ENCODE measurements around the gene USP15.
"Not testable (repeated sequence)": the region's sequence is repeated elsewhere in the genome, so short reads cannot be mapped to it uniquely, and the experiment has no call there.

- TF ChIP-seq, protein P1, sequence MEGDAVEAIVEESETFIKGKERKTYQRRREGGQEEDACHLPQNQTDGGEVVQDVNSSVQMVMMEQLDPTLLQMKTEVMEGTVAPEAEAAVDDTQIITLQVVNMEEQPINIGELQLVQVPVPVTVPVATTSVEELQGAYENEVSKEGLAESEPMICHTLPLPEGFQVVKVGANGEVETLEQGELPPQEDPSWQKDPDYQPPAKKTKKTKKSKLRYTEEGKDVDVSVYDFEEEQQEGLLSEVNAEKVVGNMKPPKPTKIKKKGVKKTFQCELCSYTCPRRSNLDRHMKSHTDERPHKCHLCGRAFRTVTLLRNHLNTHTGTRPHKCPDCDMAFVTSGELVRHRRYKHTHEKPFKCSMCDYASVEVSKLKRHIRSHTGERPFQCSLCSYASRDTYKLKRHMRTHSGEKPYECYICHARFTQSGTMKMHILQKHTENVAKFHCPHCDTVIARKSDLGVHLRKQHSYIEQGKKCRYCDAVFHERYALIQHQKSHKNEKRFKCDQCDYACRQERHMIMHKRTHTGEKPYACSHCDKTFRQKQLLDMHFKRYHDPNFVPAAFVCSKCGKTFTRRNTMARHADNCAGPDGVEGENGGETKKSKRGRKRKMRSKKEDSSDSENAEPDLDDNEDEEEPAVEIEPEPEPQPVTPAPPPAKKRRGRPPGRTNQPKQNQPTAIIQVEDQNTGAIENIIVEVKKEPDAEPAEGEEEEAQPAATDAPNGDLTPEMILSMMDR (IDR thresholded peaks at IDR 0.05; ENCODE audit: low read length): not testable (repeated sequence)
- not testable (repeated sequence) for TF ChIP-seq EZH2 (optimal IDR thresholded peaks at IDR 0.05; ENCODE audit: low read depth, low read length)
Observed at GRCh38 chr12:62364697-62365096, 104.5 kb downstream of the USP15 start.

Data from MM.1S (cell line).